Esophagus muscularis mucosa (tissue), 3 donors: ENCODE results near the gene JAK3.

Source experiments
- CTCF ChIP-seq, 3 experiments: fragments of 200-600 bp in 2 of 3; fragments of 450-650 bp in 1 of 3; sonication (generic) in 2 of 3; IDR thresholded peaks; one replicate each; pipeline ENCODE4 v1.5.1; 2017 to 2019; ENCODE audit warnings: antibody characterized with exemption in 3 of 3, mild to moderate bottlenecking in 2 of 3, moderate library complexity in 1 of 3
- EP300 ChIP-seq: sonication (generic); formaldehyde crosslinking; IDR thresholded peaks from one replicate; pipeline ENCODE4 v1.6.1; 2017; ENCODE audit warnings: antibody characterized with exemption

- TF ChIP-seq CTCF (IDR thresholded peaks at IDR 0.05), result no peak
- no peak for TF ChIP-seq EP300
Measured at GRCh38 chr19:17811103-17811502, 36.7 kb downstream of the JAK3 start.
